Measurements from ENCODE around the gene AKAP11.

AKAP11 gene

GRCh38 chr13:42348576-42348975 lies 76.6 kb downstream of the AKAP11 start:
- Histone ChIP-seq H3K4me3 (ENCODE audit: low read depth, low read length) (no peak overlapping the region), H3K4me1 (ENCODE audit: control insufficient read depth, insufficient read depth, low read length) (peaks cover 3% of the 10 kb centered on the region), H3K36me3 (ENCODE audit: control insufficient read depth, insufficient read depth, low read length) (no peaks in the 10 kb centered on the region), H3K9ac (ENCODE audit: low read depth, low read length) (no peak overlapping the region), H3K27me3 (ENCODE audit: control insufficient read depth, insufficient read depth, low read length) (no peaks in the 10 kb centered on the region), H3K9me3 (ENCODE audit: control insufficient read depth, insufficient read depth, low read length) (no peaks in the 10 kb centered on the region)

GRCh38 chr13:42350141-42350540 lies 78.2 kb downstream of the AKAP11 start:
- Histone ChIP-seq H3K4me3 (ENCODE audit: low read depth, low read length) (no peak overlapping the region), H3K4me1 (ENCODE audit: control insufficient read depth, insufficient read depth, low read length) (peaks cover 3% of the 10 kb centered on the region)

GRCh38 chr13:42354241-42355091 lies 82.5 kb downstream of the AKAP11 start:
- H3K4me3 ChIP-seq (ENCODE audit: low read depth, low read length), result no peak overlapping the region
- no peaks in the 10 kb centered on the region for H3K36me3 ChIP-seq (ENCODE audit: control insufficient read depth, insufficient read depth, low read length)
- H3K27me3 ChIP-seq (ENCODE audit: control insufficient read depth, insufficient read depth, low read length), result no peaks in the 10 kb centered on the region
- no peak overlapping the region for H3K9ac ChIP-seq (ENCODE audit: low read depth, low read length)
- no peaks in the 10 kb centered on the region for H3K9me3 ChIP-seq (ENCODE audit: control insufficient read depth, insufficient read depth, low read length)
- peaks cover 3% of the 10 kb centered on the region for H3K4me1 ChIP-seq (ENCODE audit: control insufficient read depth, insufficient read depth, low read length)

More at GRCh38 chr13:42350141-42350540, 78.2 kb downstream of the AKAP11 start:
- Histone ChIP-seq H3K9me3 (ENCODE audit: control insufficient read depth, insufficient read depth, low read length) (no peaks in the 10 kb centered on the region), H3K9ac (ENCODE audit: low read depth, low read length) (no peak overlapping the region), H3K27me3 (ENCODE audit: control insufficient read depth, insufficient read depth, low read length) (no peaks in the 10 kb centered on the region), H3K36me3 (ENCODE audit: control insufficient read depth, insufficient read depth, low read length) (no peaks in the 10 kb centered on the region)

GRCh38 chr13:42355092-42355485 lies 83.1 kb downstream of the AKAP11 start:
- Histone ChIP-seq H3K36me3 (ENCODE audit: control insufficient read depth, insufficient read depth, low read length) (no peaks in the 10 kb centered on the region), H3K27me3 (ENCODE audit: control insufficient read depth, insufficient read depth, low read length) (no peaks in the 10 kb centered on the region), H3K9me3 (ENCODE audit: control insufficient read depth, insufficient read depth, low read length) (no peaks in the 10 kb centered on the region), H3K4me3 (ENCODE audit: low read depth, low read length) (no peak overlapping the region), H3K9ac (ENCODE audit: low read depth, low read length) (no peak overlapping the region), H3K4me1 (ENCODE audit: control insufficient read depth, insufficient read depth, low read length) (no peaks in the 10 kb centered on the region)

- no peaks in the 10 kb centered on the region for H3K27me3 ChIP-seq (ENCODE audit: control insufficient read depth, insufficient read depth, low read length)
Measured at GRCh38 chr13:42355491-42356183, 83.7 kb downstream of the AKAP11 start.

GRCh38 chr13:42356184-42356575 lies 84.2 kb downstream of the AKAP11 start:
- no peak overlapping the region for H3K4me3 ChIP-seq (ENCODE audit: low read depth, low read length)
- H3K4me1 ChIP-seq (ENCODE audit: control insufficient read depth, insufficient read depth, low read length), result no peaks in the 10 kb centered on the region
- no peak overlapping the region for H3K9ac ChIP-seq (ENCODE audit: low read depth, low read length)
- H3K36me3 ChIP-seq (ENCODE audit: control insufficient read depth, insufficient read depth, low read length), result no peaks in the 10 kb centered on the region
- no peaks in the 10 kb centered on the region for H3K27me3 ChIP-seq (ENCODE audit: control insufficient read depth, insufficient read depth, low read length)
- no peaks in the 10 kb centered on the region for H3K9me3 ChIP-seq (ENCODE audit: control insufficient read depth, insufficient read depth, low read length)

More at GRCh38 chr13:42355491-42356183, 83.7 kb downstream of the AKAP11 start:
- Histone ChIP-seq H3K4me3 (ENCODE audit: low read depth, low read length) (no peak overlapping the region), H3K9me3 (ENCODE audit: control insufficient read depth, insufficient read depth, low read length) (no peaks in the 10 kb centered on the region), H3K4me1 (ENCODE audit: control insufficient read depth, insufficient read depth, low read length) (no peaks in the 10 kb centered on the region), H3K36me3 (ENCODE audit: control insufficient read depth, insufficient read depth, low read length) (no peaks in the 10 kb centered on the region), H3K9ac (ENCODE audit: low read depth, low read length) (no peak overlapping the region)

- Histone ChIP-seq H3K27me3 (ENCODE audit: control insufficient read depth, insufficient read depth, low read length) (no peaks in the 10 kb centered on the region), H3K9me3 (ENCODE audit: control insufficient read depth, insufficient read depth, low read length) (no peaks in the 10 kb centered on the region), H3K4me1 (ENCODE audit: control insufficient read depth, insufficient read depth, low read length) (no peaks in the 10 kb centered on the region), H3K9ac (ENCODE audit: low read depth, low read length) (no peak overlapping the region), H3K4me3 (ENCODE audit: low read depth, low read length) (no peak overlapping the region), H3K36me3 (ENCODE audit: control insufficient read depth, insufficient read depth, low read length) (no peaks in the 10 kb centered on the region)
Measured at GRCh38 chr13:42360046-42360574, 88.2 kb downstream of the AKAP11 start.

GRCh38 chr13:42361701-42362100 lies 89.7 kb downstream of the AKAP11 start:
- no peaks in the 10 kb centered on the region for H3K36me3 ChIP-seq (ENCODE audit: control insufficient read depth, insufficient read depth, low read length)
- H3K4me3 ChIP-seq (ENCODE audit: low read depth, low read length), result no peak overlapping the region
- no peak overlapping the region for H3K9ac ChIP-seq (ENCODE audit: low read depth, low read length)
- no peaks in the 10 kb centered on the region for H3K4me1 ChIP-seq (ENCODE audit: control insufficient read depth, insufficient read depth, low read length)
- H3K9me3 ChIP-seq (ENCODE audit: control insufficient read depth, insufficient read depth, low read length), result no peaks in the 10 kb centered on the region
- H3K27me3 ChIP-seq (ENCODE audit: control insufficient read depth, insufficient read depth, low read length), result no peaks in the 10 kb centered on the region

GRCh38 chr13:42363941-42364612 lies 92.1 kb downstream of the AKAP11 start:
- no peaks in the 10 kb centered on the region for H3K36me3 ChIP-seq (ENCODE audit: control insufficient read depth, insufficient read depth, low read length)
- no peaks in the 10 kb centered on the region for H3K9me3 ChIP-seq (ENCODE audit: control insufficient read depth, insufficient read depth, low read length)
- no peak overlapping the region for H3K9ac ChIP-seq (ENCODE audit: low read depth, low read length)
- no peaks in the 10 kb centered on the region for H3K4me1 ChIP-seq (ENCODE audit: control insufficient read depth, insufficient read depth, low read length)
- no peak overlapping the region for H3K4me3 ChIP-seq (ENCODE audit: low read depth, low read length)
- no peaks in the 10 kb centered on the region for H3K27me3 ChIP-seq (ENCODE audit: control insufficient read depth, insufficient read depth, low read length)

- H3K27me3 ChIP-seq (ENCODE audit: control insufficient read depth, insufficient read depth, low read length), result no peaks in the 10 kb centered on the region
- H3K9me3 ChIP-seq (ENCODE audit: control insufficient read depth, insufficient read depth, low read length), result no peaks in the 10 kb centered on the region
- no peaks in the 10 kb centered on the region for H3K4me1 ChIP-seq (ENCODE audit: control insufficient read depth, insufficient read depth, low read length)
- H3K4me3 ChIP-seq (ENCODE audit: low read depth, low read length), result no peak overlapping the region
- H3K9ac ChIP-seq (ENCODE audit: low read depth, low read length), result no peak overlapping the region
- no peaks in the 10 kb centered on the region for H3K36me3 ChIP-seq (ENCODE audit: control insufficient read depth, insufficient read depth, low read length)
Measured at GRCh38 chr13:42364613-42365000, 92.7 kb downstream of the AKAP11 start.

- Histone ChIP-seq H3K9ac (ENCODE audit: low read depth, low read length) (no peak overlapping the region), H3K9me3 (ENCODE audit: control insufficient read depth, insufficient read depth, low read length) (no peaks in the 10 kb centered on the region), H3K4me3 (ENCODE audit: low read depth, low read length) (no peak overlapping the region), H3K4me1 (ENCODE audit: control insufficient read depth, insufficient read depth, low read length) (no peaks in the 10 kb centered on the region), H3K36me3 (ENCODE audit: control insufficient read depth, insufficient read depth, low read length) (no peaks in the 10 kb centered on the region), H3K27me3 (ENCODE audit: control insufficient read depth, insufficient read depth, low read length) (no peaks in the 10 kb centered on the region)
Measured at GRCh38 chr13:42367831-42368230, 95.9 kb downstream of the AKAP11 start.

Data from iPS-15b (cell line).